ENCODE results near the gene ZBTB46.
"Not testable (repeated sequence)": the region's sequence is repeated elsewhere in the genome, so short reads cannot be mapped to it uniquely, and the experiment has no call there.

ZBTB46 gene

DNA sequence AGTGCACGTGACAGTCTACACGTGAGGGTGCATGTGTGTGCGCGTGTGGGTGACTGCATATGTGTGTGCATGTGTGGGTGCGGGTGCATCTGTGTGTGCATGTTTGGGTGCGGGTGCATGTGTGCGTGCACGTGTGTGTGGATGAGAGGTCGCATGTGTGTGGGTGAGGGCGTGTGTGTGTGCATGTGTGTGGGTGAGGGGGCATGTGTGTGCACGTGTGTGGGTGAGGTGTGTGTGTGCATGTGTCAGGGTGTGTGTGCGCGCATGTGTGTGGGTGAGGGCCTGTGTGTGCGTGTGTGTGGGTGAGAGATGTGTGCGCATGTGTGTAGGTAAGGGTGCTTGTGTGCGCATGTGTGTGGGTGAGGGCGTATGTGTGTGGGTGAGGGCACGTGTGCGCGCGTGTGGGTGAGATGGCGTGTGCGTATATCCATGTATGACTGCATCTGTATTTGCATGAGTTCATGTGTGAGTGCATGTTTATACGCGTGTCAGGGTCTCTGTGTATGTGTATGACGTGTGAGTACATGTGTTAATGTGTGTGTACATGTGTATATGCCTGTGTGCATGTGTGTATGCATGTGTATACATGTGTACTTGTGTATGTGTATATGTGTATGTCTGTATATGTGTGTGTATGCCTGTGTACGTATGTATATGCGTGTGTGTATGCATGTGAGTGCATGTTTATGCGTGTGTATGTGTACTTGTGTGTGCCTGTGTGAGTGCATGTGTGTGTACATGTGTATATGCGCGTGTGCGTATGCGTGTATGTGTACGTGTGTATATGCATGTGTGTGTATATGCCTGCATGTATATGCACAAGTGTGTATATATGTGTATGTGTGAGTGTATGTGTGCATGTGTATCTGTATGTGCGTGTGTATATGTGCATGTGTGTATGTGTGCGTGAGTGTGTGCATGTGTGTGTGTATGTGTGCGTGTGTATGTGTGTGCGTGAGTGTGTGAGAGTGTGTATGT is 98.7 kb downstream of the ZBTB46 start:
- no peak for DNase-seq

DNA sequence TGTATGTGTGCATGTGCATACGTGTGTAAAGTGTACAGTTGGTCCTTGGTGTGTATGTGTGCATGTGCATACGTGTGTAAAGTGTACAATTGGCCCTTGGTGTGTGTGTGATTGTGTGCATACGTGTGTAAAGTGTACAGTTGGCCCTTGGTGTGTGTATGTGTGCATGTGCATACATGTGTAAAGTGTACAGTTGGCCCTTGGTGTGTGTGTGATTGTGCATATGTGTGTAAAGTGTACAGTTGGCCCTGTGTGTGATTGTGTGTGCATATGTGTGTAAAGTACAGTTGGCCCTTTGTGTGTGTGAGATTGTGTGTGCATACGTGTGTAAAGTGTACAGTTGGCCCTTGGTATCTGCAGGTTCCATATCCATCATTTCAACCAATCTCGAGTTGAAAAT is 99.7 kb downstream of the ZBTB46 start:
- DNase-seq: no peak

DNA sequence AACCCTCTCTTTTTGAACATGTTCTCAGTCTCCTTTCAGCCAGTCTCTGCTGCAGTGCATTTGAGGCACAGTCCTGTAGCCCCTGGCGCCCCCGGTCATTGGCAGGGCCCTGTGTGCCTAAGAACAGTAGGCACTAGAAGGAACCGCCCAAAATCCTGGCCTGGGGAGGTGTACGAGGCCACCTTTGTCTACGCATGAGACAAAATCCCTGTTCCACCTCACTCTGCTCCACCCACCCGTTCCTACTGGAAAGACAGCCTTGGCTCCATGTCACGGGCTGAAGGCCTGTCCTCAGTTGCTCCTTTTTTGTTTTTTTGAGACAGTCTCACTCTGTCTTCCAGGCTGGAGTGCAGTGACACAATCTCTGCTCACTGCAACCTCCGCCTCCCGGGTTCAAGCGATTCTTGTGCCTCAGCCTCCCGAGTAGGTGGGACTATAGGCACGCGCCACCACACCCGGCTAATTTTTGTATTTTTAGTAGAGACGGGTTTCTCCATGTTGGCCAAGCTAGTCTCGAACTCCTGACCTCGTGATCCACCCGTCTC is 100.8 kb downstream of the ZBTB46 start:
- not testable (repeated sequence) for DNase-seq

DNA sequence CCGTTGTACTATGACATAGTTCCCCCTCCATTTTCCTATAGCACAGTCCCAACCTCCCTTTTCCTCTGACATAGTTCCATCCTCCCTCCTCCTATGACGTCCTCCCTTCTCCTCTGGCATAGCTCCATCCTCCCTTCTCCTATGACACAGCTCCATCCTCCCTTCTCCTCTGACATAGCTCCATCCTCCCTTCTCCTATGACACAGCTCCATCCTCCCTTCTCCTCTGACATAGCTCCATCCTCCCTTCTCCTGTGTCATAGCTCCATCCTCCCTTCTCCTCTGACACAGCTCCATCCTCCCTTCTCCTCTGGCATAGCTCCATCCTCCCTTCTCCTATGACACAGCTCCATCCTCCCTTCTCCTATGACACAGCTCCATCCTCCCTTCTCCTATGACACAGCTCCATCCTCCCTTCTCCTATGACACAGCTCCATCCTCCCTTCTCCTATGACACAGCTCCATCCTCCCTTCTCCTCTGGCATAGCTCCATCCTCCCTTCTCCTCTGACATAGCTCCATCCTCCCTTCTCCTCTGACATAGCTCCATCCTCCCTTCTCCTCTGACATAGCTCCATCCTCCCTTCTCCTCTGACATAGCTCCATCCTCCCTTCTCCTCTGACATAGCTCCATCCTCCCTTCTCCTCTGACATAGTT is 108.0 kb downstream of the ZBTB46 start:
- not testable (repeated sequence) for DNase-seq

DNA sequence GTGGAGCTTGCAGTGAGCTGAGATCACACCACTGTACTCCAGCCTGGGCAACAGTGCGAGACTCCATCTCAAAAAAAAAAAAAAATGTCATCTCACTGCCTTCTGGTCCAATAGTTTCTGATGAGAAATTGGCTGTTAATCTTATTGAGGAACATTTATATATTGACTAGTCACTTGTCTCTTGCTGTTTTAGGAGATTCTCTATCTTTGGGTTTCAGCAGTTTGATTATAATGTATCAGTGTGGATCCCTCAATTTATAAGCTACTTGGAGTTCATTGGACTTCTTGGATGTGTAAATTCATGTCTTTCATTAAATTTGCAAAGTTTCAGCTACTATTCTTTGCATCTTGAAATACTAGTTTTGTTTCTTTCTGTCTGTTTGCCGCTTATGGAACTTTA is 112.1 kb downstream of the ZBTB46 start:
- no peak for DNase-seq

DNA sequence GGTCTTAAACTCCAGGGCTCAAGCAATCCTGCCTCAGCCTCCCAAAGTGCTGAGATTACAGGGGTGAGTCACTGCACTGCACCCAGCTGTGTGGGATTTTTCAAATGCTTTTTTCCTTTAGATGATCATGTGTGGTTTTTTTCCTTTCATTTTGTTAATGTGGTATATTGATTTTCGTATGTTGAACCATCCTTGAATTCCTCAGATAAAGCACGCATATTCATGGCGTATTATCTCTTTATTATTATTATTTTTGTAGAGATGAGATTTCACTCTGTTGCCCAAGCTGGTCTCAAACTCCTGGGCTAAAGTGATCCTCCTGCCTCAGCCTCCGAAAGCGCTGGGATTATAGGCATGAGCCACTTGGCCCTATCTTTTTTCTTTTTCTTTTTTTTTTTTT is 116.2 kb downstream of the ZBTB46 start:
- no peak for DNase-seq

DNA sequence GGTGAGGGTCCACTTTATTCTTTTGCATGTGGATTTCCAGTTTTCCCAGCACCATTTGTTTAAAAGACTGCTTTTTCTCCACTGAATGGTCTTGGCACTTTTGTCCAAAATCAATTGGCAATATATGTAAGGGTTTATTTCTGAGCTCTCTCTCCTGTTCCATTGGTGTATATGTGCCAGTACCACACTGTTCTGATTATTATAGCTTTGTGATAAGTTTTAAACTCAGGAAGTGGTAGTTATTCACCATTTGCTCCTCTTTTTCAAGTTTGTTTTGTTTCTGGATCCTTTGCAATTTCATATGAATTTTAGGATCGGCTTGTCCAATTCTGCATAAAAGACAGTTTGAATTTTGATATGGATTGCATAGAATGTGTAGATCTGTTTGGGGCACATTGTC is 118.9 kb downstream of the ZBTB46 start:
- no peak for DNase-seq

DNA sequence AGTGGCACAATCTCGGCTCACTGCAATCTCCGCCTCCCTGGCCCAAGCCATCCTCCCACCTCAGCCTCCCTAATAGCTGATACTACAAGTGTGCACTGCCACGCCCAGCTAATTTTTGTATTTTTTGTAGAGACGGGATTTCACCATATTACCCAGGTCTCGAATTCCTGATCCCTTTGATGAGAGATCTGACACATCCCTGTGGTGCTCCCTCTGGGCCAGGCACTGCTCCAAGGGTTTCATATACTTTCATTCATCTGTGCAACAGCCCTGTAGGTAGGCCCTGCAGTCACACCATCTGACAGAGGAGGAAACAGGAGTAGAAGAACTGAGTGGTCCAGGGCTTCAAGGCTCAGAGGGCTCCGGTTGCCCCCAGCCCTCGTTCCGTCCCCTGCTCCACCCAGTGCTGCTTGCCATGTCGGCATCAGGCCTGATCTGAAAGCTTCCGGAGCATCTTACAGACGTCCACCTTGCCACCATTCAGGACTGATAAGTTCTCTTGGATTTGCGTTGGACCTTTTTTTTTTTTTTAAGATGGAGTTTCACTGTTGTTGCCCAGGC is 119.9 kb downstream of the ZBTB46 start:
- no peak for DNase-seq

DNA sequence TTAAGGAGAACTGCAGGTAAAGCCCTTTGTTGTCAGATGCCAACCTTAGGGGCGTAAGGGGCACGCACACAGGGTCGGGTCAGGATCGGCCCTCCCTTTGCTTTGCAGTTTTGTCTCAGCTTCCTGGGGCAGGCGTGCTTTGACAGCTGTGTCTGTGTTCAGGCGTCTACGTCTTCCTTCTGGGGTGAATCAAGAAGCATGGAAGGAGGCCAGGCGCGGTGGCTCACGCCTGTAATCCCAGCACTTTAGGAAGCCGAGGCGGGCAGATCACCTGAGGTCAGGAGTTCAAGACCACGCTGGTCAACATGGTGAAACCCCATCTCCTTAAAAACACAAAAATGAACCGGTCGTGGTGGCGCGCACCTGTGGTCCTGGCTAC is 121.9 kb downstream of the ZBTB46 start:
- DNase-seq: no peak

DNA sequence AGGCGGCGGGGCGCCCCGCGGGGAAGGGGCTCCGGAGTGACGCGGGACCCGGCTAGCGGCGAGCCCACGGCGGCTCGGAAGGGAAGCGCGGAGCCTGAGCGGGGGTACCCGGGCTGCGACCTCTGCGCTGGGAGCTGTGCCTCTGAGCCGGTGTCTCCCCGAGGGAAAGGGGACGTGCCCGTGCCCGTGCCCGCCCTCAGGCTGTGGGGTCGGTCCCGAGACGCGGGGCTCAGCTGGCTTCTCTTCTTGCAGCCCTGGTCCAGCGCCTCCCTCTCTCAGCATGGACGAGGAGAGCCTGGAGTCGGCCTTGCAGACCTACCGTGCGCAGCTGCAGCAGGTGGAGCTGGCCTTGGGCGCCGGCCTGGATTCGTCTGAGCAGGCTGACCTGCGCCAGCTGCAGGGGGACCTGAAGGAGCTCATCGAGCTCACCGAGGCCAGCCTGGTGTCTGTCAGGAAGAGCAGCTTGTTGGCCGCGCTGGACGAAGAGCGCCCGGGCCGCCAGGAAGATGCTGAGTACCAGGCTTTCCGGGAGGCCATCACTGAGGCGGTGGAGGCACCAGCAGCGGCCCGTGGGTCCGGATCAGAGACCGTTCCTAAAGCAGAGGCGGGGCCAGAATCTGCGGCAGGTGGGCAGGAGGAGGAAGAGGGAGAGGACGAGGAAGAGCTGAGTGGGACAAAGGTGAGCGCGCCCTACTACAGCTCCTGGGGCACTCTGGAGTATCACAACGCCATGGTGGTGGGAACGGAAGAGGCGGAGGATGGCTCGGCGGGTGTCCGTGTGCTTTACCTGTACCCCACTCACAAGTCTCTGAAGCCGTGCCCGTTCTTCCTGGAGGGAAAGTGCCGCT is 122.5 kb downstream of the ZBTB46 start:
- no peak for DNase-seq

DNA sequence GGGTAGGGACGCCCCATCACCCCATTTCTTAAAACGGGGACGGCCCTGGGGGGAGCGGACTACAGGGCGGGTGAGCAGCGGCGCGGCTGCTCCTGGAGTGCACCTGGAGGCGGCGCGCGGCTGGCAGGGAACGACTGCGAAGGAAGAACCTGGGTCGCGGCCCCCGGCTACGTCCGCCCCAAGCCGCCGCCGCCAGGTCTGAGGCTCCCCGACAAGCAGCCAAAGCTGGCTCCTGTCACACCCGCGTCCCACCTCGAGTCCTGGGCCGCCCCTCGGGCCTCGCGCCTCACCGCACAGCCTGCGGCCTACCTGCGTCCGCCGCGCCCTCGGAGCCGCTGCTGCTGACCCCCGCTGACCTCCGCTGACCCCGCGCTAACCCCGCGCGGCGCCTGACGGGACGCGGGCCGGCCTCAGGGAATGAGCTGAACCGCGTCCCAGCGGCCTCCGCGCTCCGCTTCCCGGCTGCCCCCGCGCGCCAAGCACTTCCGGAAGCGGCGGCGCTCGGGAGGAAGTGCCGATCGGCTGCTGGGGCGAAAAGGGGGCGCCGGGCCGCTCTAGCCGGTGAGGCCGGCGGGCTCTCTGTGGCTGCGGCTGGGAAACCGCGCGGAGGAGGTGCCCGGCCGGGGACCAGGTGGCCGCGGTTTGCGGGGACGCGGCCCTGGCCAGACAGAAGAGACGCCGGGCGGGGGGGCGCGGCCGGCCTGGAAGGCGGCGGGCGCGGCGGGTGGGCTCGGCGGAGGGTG is 123.3 kb downstream of the ZBTB46 start, which contains the start of the genes ARFRP1 and ZGPAT:
TSS of gene ARFRP1 (minus strand) at position 419 of the 743 bp plus-strand sequence. CDS start 885 bp downstream, outside the sequence.
TSS of gene ZGPAT (plus strand) at position 482 of the 743 bp plus-strand sequence. CDS start 542 bp downstream, outside the sequence.
- DNase-seq: peak; percentile 83

DNA sequence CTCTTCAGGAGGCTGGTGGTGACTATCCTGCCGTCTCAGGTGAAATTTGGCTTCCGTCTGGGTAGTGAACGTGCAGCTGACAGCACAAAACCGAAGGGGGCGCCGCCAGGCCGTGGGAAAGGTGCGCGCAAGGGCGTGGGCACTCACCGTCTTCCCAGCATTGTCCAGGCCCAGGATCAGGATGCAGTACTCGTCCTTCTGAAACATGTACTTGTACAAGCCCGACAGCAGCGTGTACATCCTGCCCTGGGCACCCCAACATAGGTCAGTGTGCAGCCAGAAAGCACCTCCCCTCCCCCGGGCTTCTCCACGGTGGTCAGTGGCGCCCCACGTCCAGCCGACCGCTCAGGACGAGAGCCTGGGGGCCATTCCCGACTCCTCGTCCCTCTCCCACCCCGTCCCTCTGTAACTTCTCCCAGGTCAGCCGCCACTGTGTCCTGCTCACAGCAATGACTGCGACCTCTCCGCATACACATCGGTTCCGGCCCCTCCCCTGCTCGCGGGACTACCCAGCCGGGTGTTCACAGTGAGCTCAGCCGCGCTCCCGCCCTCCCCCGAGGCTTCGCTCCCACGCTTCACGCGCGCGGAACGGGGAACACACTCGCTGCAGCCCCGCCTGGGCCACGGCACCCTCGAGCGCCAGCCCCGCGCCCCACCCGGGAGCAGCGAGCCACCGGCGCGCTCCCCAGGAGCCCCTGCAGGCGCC is 124.1 kb downstream of the ZBTB46 start:
- DNase-seq: peak; percentile 59

DNA sequence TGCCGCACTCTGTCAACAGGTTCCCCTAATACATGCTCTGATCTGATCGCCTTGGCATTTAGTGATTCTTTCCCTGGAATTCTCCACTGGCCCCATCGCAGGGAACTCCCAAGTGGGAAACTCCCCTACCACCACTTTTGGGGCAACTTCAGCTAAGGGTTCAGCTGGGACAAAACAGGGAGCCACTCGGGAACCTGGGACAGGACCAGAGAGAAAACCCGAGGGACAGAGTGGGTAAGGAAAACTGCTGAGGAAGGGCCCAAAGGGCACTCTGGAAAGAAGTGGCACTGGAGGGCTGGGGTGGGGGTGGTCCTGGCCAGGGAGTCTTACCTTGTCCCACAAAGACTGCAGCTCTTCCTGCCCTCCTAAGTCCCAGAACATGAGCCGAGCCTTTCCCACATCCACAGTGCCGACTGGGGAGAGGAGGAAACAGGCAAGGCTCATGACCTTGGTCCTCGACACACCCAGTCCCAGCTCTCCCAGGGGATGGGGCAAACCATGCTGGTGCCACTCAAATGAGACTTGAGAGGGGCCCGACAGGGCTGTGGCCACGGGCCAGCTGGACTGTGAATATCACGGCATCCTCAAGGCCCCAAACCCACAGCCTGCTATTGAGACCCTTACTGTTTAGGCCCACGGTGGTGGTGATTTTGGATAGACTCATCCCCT is 124.9 kb downstream of the ZBTB46 start:
- DNase-seq: no peak

DNA sequence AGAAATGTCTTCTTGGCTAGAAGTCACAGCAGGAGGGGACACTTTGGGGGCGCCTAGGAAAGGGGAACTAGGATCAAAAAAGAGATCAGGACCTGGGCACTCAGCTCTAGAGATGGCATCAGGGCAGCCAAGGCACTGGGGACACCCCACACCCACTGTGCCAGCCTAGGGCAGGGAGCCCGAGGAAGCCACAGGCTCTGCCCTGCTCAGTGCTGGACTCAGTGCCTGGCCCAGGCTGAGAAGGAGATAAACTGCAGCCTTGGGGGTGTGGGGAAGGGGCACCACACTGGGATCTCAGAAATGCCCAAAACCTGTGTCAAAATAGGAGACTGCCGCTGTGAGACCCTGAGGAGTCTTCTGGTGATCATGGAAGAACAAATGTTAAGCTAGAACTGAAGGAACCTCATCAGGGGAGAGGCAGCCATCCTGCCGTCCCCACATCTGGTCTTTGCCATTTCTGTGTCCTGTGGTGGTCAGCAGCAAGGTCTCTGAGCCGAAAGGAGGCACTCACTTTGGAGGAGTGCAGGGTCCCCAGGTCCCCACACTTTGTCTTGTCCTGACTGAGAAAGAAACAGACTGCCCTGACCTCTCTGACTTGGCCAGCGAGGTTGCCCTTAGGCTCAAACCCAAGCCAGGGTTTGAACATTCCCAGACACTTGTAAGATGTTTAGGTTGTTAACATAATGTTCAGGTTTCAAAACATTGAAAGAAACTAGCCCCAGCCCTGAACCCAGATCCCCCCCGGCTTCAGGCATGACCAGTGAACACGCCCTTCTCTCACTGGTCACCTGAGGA is 125.6 kb downstream of the ZBTB46 start:
- DNase-seq: no peak

DNA sequence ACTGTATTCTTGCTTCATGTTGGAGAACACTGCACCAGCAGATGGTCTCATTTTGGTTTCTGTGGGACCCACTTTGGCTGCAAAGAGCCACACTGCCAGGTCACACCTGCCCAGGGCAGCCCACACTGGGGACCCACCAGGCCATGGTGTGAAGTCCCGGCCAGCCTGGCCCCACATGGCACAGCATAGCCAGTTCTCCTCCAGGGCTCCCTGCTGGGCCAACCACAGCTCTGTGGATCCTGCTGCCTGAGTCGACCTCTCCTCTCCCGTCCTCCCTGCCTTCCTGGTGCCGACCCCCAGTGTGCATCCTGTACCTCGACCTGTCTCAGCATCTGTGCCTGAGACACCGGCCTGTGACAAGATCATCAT is 126.3 kb downstream of the ZBTB46 start:
- no peak for DNase-seq

DNA sequence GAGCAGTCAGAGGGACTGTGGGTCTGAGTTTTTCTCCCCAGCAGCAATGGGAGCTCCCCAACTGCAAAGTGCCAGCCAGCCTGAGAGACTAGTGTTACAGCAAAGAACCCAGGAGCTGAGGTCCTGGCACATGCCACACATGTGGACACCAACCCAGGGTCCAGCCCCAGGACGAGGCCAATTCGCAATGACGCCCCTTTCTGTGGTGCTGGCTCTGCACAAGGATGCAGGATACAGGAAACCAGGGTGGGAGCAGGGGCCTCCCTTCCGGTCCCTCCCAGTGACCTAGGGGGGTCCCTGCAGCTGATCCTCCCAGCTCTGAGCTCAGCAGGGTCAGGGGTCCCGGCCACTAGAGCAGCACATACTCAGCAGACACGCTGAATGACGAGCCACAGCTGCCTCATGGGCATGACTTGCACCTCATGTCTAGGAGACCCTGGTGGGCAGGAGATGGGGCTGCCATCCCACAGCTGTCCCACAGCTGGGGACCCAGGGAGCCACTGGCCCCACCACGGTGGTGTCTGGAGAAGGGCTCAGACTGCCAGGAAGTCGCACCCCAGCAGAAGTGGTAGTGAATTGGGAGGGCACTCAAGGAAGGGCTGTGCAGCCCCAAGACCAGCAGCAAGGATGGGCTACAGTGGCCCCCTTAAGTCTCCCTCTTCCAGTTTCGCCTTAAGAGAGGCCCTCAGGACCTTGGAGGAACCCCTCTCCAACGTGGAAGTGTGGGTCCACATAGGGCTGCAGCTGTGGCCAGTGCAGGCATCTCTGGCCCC is 126.9 kb downstream of the ZBTB46 start:
- DNase-seq: no peak

DNA sequence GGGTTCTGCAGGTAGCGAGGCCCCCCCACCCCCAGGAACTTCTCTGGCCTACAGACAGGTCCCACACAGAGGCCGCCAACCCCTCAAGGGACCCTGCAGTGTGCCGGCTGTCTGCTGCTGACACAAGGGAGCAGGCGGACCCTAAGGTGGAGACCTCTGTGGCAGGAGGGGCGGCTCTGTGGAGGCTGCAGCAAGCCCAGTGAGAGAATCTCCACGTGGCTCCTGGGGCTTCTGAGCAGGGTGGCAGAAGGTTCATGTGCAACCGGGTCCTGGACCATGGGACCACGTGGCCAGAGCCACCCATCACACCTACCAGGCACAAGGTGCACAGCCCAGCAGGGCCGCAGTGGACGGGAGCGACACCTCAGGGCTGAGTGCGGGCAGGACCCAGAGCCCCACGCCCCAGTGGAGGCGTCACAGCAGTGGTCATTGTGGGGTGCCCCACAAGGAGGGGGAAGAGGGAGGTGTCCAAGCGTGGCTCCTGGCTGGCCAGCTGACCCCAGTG is 127.5 kb downstream of the ZBTB46 start:
- DNase-seq: no peak

DNA sequence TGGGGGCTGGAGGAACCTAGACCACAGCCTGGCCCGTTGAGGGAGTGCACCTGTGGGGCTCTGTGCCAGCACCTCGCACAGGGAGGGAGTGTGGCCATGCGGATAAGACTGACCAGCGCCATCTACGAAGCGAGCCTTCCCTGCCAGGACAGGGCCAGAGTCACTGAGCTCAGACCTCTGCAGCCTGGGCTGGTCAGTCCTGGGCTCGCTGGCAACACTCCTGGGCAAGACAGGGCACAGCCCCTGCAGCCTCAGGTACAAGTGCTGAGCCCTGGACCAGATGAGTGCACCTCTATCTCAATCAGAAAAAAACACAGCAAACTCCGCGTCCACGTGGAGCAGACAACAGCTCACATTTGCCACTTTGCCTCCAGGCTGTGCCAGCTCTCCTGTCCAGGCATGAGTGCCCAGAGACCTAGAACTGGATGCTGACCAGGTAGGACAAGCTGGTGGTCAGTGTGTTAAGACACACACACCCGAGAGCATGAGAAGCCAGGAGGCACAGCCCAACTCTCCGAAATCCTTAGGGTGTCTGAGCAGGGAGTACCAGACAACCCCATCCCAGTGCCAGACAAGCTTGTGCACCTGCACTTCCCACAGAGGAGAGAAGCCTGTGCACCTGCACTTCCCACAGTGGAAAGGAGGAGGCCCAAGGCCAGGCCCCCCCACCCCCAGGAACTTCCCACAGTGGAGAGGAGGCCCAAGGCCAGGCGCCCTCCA is 128.2 kb downstream of the ZBTB46 start:
- DNase-seq: no peak
